LNCAP (cell line): ENCODE data around the gene NR4A2.

Experiments used
- CTCF ChIP-seq: fragments of 450-650 bp; IDR thresholded peaks from 2 replicates; pipeline ENCODE4 v1.5.1; 2017; ENCODE audit warnings: mild to moderate bottlenecking

The NR4A2 gene

GRCh38 chr2:156310773-156311172 lies 21.7 kb downstream of the NR4A2 start:
- no peak for TF ChIP-seq CTCF

GRCh38 chr2:156309917-156310316 lies 22.6 kb downstream of the NR4A2 start:
- no peak for TF ChIP-seq CTCF

- TF ChIP-seq CTCF: no peak
Observed at GRCh38 chr2:156309167-156309566, 23.4 kb downstream of the NR4A2 start.

GRCh38 chr2:156306821-156307220 lies 25.7 kb downstream of the NR4A2 start:
- no peak for TF ChIP-seq CTCF

GRCh38 chr2:156305121-156305520 lies 27.4 kb downstream of the NR4A2 start:
- TF ChIP-seq CTCF: no peak

GRCh38 chr2:156300337-156300736 lies 32.2 kb downstream of the NR4A2 start:
- TF ChIP-seq CTCF: no peak

GRCh38 chr2:156294945-156295580 lies 37.5 kb downstream of the NR4A2 start:
- no peak for TF ChIP-seq CTCF
